Neural crest cell (in vitro differentiated cells): Measurements from ENCODE around the gene SHTN1. TPM values are rescaled to one million over a fixed set of nuclear protein-coding genes. Genes with fewer than 3 reads are reported as not detected.

Experiments
- DNase-seq: peaks from one replicate; pipeline ENCODE4 v3.0.0; 2021; ENCODE audit warnings: low read depth, mixed read lengths, low spot score
- H3K27ac Mint-ChIP-seq: one replicate; pipeline ENCODE4 v1.8.0; 2021; ENCODE audit warnings: mild to moderate bottlenecking, mixed read lengths; ENCODE audit not compliant: unreplicated experiment
- H3K27me3 Mint-ChIP-seq: 2 replicates; pipeline ENCODE4 v1.8.0; 2021; ENCODE audit warnings: low read depth, mild to moderate bottlenecking, mixed read lengths
- H3K36me3 Mint-ChIP-seq: 2 replicates; pipeline ENCODE4 v1.8.0; 2021; ENCODE audit warnings: low read depth, mild to moderate bottlenecking, mixed read lengths
- H3K4me1 Mint-ChIP-seq: 2 replicates; pipeline ENCODE4 v1.8.0; 2021; ENCODE audit warnings: mixed read lengths
- H3K4me3 Mint-ChIP-seq: one replicate; pipeline ENCODE4 v1.8.0; 2021; ENCODE audit warnings: mild to moderate bottlenecking, mixed read lengths
- H3K9me3 Mint-ChIP-seq: 2 replicates; pipeline ENCODE4 v1.8.0; 2021; ENCODE audit warnings: mixed read lengths
- CTCF ChIP-seq: fragments of 200-600 bp; sonication (generic); conservative IDR thresholded peaks from 2 replicates; pipeline ENCODE4 v1.5.0; 2021; ENCODE audit warnings: antibody characterized with exemption, mild to moderate bottlenecking
- total RNA-seq: library from RNA; stranded (reverse); gene quantifications from 2 replicates; pipeline ENCODE4 v1.2.1, GENCODE V29; 2021

SHTN1 gene
- total RNA-seq, 1 donor from 2014 or later, result 10.0 TPM

GRCh38 chr10:116831790-116832189 is 173.2 kb downstream of the SHTN1 start:
- no peak overlapping the region for H3K27ac Mint-ChIP-seq
- peaks cover 28% of the 10 kb centered on the region for H3K4me1 Mint-ChIP-seq
- no peaks in the 10 kb centered on the region for H3K36me3 Mint-ChIP-seq
- no peak overlapping the region for H3K4me3 Mint-ChIP-seq
- peaks cover 46% of the 10 kb centered on the region for H3K27me3 Mint-ChIP-seq
- no peaks in the 10 kb centered on the region for H3K9me3 Mint-ChIP-seq
- TF ChIP-seq CTCF, result no peak
- DNase-seq, result no peak

Other genes with a start within 250 kb of the SHTN1 start
- gene ENO4, start 155.7 kb downstream of the SHTN1 start, total RNA-seq, result 0.37 and 1.1 TPM in 2 replicates
- gene VAX1, start 133.1 kb upstream of the SHTN1 start, total RNA-seq, result 0.16 and 0.23 TPM in 2 replicates
- not detected in 2 replicates for gene KCNK18, start 192.3 kb upstream of the SHTN1 start, total RNA-seq
- 0.05 and 0.07 TPM in 2 replicates for gene SLC18A2, start 235.9 kb upstream of the SHTN1 start, total RNA-seq